CD4-positive, alpha-beta T cell treated with Interleukin-4 for 1 hour (primary cell): ENCODE measurements around the gene PGRMC2.
A peak's percentile ranks its signal among the peaks of the same experiment; 100 is the strongest.
"Not testable (repeated sequence)": the region's sequence is repeated elsewhere in the genome, so short reads cannot be mapped to it uniquely, and the experiment has no call there.

ENCODE experiments used
- DNase-seq, 2 donors: peaks; one replicate each; pipeline ENCODE4 v3.0.0-alpha.2; 2020 to 2022

The PGRMC2 gene

GRCh38 chr4:128298146-128298758 is 10.6 kb upstream of the PGRMC2 start:
- DNase-seq, result no peak

GRCh38 chr4:128295255-128295654 is 7.6 kb upstream of the PGRMC2 start:
- no peak for DNase-seq

- DNase-seq, result no peak
Measured at GRCh38 chr4:128294464-128294863, 6.9 kb upstream of the PGRMC2 start.

DNA sequence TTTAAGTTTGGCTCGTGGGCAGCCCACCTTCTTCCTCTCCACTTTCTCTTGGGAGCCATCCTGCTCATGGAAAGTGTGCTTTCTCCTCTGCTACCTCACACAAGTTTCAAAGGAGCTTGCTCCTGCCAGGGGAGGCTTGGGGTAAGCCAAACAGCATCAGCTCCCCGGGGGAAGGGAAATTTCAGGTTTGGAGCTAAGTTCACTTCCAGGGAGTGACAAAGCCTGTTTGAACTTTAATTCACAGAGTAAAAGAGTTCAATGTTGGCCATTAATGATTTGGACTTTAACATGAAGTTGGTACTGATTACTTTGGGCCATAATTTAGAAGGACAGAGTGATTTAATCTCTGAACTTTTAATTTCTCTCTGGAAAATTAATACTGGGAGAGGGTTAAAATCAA is 4.7 kb upstream of the PGRMC2 start:
- DNase-seq, result no peak

DNA sequence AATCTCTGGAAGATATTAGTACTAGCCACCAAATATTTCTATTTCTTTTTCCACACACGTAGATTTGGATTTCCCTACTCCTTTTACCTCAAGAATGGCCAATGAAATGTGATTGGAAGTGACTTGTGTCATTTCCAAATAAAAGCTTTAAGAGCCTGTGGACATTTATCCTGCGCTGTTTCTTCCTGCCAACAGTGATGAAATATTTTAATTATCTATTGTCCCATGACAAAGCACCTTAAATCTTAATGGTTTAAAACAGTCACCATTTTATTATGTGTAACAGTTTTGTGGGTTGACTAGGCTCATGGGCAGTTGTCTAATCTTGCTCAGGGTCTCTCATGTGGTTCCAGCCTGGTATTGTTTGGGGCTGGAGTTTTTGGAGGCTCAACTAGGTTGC is 3.5 kb upstream of the PGRMC2 start:
- no peak for DNase-seq

DNA sequence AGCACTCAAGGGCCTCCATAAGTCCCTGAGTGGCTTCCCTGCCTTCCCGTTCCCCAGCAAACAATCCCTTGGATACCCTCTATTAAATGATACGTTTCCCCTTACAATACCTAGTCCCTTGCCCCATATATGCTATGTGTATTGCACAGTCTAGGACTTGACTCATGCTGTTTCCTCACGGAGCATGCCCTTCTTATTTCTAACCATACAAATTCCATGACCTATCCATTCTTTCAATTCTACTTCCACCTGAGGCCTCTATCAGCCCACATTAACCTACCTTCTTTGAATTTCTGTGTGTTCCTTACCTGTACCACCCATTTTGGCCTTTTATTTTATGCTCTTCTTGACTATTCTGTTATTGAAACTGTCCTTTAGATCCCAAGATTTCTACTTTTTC is 2.9 kb upstream of the PGRMC2 start:
- DNase-seq, result no peak

DNA sequence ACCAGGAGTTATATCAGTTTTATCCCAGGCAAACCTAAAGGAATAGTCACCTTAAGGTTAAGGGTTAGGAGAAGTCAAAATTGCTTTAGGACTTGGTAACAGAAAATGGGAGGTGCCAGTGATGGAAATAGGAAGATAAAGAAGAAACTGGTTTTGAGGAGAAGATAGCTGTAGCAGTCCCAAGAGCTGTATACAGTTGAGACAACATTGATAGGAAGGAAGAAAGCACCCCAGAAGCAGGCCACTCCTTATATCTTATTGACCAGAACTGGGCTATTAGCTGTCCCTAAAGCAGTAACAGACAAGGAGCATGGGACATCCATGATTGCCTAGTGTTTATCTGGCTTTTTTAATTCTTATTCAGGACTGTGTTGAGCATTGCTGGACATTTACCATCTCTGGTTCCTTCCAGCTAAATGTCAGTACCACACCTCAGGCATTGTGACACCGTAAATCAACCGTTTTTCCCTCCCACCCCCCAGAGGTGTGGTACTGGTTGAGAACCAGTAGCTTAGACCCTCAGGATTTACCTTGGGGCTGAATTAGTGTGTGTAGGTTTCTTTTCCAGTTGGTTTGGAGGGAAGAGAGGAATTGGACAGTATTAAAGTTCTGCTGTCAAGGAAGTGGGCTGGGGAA is 2.0 kb upstream of the PGRMC2 start:
- no peak for DNase-seq

DNA sequence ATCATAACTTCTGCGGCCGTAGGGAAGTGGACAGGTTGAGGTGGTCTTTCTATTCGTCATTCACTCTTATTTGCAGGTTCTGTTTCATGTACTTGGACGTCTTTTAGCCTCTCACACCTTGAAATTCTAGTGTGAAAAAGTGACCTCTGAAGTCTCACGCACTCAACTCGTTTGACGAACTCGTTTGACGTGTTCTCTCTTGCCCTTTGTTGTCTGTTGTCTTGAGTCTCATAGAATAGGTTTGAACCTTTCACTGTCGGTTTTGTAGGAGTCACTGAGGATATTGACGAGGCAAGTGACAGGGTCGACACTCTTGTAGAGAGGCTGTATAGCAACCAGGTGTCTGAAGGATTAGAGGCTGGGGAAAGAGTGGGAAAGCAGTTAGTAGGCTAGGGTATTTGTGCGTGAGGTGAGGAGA is 1.1 kb upstream of the PGRMC2 start:
- peak; percentile 42 to 58 for DNase-seq

GRCh38 chr4:128287871-128288688 is 467 bp upstream of the PGRMC2 start:
- DNase-seq, result peak; percentile 99 to 100

DNA sequence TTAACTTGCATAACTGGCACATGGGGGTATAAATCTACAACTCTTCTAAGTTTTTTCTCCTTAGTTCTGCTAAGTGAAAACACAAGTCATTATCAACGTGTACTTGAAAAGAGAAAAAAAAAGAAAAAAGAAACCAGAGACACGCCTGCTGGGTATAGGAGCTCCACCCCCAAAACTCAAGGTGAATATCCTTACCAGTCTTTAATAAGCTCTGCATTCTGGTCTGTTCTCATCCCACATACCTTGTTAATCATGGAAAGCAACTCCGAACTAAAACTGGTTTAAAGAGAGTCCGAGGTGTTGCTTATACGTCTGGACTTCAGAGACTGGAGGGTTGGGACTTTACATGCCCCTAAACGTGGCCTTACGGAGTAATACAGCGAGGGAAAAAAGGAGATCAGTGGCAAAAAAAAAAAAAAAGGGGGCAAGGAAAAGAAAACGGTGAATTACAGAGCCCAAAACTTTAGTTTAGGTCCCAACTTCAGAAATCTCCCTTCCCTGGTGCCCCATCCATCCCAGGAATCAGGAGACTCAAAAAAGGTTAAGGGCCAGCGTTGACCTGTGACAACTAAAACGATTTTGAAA is 1.0 kb downstream of the PGRMC2 start:
- peak in 1 of 2 donors; percentile 64 for DNase-seq

GRCh38 chr4:128285085-128285997 is 2.3 kb downstream of the PGRMC2 start:
- no peak for DNase-seq

- no peak for DNase-seq
Measured at GRCh38 chr4:128284317-128284716, 3.3 kb downstream of the PGRMC2 start.

- DNase-seq, result no peak
Measured at GRCh38 chr4:128283071-128283470, 4.5 kb downstream of the PGRMC2 start.

DNA sequence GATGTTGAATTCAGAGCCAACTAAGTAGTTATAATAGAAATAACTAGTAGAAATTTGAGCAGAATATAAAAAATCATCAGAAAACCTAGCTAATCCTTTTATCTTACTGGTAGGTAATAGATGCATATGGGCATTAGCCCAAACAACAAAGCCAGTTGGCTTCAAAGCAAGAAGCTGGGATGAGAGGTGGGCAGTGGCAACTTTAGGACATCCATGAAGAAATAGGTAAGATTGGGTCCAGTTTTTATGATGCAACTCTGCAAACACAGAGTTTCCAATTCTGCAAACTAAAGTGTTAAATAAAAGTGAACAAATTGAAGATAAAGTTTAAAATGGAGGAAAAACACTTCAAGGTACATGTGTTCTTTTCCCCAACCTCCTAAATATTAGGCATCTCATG is 5.1 kb downstream of the PGRMC2 start:
- DNase-seq, result no peak

GRCh38 chr4:128281354-128281753 is 6.3 kb downstream of the PGRMC2 start:
- no peak for DNase-seq

- DNase-seq, result no peak
Measured at GRCh38 chr4:128279624-128280225, 7.9 kb downstream of the PGRMC2 start.

- DNase-seq, result no peak
Measured at GRCh38 chr4:128277856-128278255, 9.8 kb downstream of the PGRMC2 start.

DNA sequence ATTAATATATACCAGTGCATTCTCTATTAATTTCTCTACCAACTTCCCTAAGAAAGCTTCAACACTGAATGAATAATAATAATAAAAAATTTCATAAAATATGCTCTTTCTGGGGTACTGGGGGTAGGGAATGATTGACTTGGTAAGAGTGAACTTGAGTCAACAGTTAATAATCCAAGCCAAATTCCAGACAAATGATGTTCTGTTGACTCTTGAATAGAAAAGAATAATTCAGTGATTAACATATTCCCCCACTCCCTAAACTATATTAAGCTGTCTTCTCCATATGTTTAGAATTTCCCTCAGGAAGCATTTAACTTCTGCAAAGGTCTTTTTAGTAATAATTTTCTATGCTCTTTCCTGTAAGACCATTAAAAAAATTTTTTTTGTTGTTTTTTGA is 12.3 kb downstream of the PGRMC2 start:
- DNase-seq, result no peak

- DNase-seq, result no peak
Measured at GRCh38 chr4:128271551-128271950, 16.1 kb downstream of the PGRMC2 start.

- no peak for DNase-seq
Measured at GRCh38 chr4:128268970-128269369, 18.6 kb downstream of the PGRMC2 start.

GRCh38 chr4:128267745-128268144 is 19.9 kb downstream of the PGRMC2 start:
- no peak for DNase-seq

- not testable (repeated sequence) for DNase-seq
Measured at GRCh38 chr4:128267171-128267570, 20.4 kb downstream of the PGRMC2 start.
